Parathyroid adenoma (tissue), 2 donors: ENCODE measurements around the gene NRAP.

Experiments used
- H2AFZ ChIP-seq: fragments of 300-600 bp; sonication (generic); one replicate; pipeline ENCODE4 v1.7.0; 2017; ENCODE audit warnings: antibody characterized with exemption, mild to moderate bottlenecking
- H3K27ac ChIP-seq: fragments of 300-600 bp; sonication (generic); one replicate; pipeline ENCODE4 v1.7.0; 2017
- H3K27me3 ChIP-seq: fragments of 300-600 bp; sonication (generic); one replicate; pipeline ENCODE4 v1.7.0; 2017; ENCODE audit warnings: low read length; ENCODE audit not compliant: control insufficient read depth, insufficient read depth
- H3K36me3 ChIP-seq: fragments of 300-600 bp; sonication (generic); one replicate; pipeline ENCODE4 v1.7.0; 2017; ENCODE audit warnings: low read length; ENCODE audit not compliant: control insufficient read depth, insufficient read depth
- H3K4me1 ChIP-seq: fragments of 300-600 bp; sonication (generic); one replicate; pipeline ENCODE4 v1.7.0; 2017; ENCODE audit warnings: control low read depth
- H3K4me2 ChIP-seq: fragments of 300-600 bp; sonication (generic); one replicate; pipeline ENCODE4 v1.7.0; 2017; ENCODE audit warnings: low read length
- H3K4me3 ChIP-seq: fragments of 300-600 bp; sonication (generic); one replicate; pipeline ENCODE4 v1.7.0; 2017; ENCODE audit warnings: low read depth, low read length
- H3K79me2 ChIP-seq: fragments of 300-600 bp; sonication (generic); one replicate; pipeline ENCODE4 v1.7.0; 2017; ENCODE audit warnings: control low read depth
- H3K9ac ChIP-seq: fragments of 300-600 bp; sonication (generic); one replicate; pipeline ENCODE4 v1.7.0; 2017; ENCODE audit warnings: mild to moderate bottlenecking
- H3K9me3 ChIP-seq: fragments of 300-600 bp; sonication (generic); one replicate; pipeline ENCODE4 v1.7.0; 2017; ENCODE audit warnings: low read length; ENCODE audit not compliant: control insufficient read depth
- TF ChIP-seq, protein P1 (sequence below): fragments of 300-600 bp; sonication (generic); IDR thresholded peaks from one replicate; pipeline ENCODE4 v1.7.0; 2017; ENCODE audit warnings: antibody characterized with exemption, mild to moderate bottlenecking
- donor health status: primary hyperparathyroidism.

The NRAP gene

DNA sequence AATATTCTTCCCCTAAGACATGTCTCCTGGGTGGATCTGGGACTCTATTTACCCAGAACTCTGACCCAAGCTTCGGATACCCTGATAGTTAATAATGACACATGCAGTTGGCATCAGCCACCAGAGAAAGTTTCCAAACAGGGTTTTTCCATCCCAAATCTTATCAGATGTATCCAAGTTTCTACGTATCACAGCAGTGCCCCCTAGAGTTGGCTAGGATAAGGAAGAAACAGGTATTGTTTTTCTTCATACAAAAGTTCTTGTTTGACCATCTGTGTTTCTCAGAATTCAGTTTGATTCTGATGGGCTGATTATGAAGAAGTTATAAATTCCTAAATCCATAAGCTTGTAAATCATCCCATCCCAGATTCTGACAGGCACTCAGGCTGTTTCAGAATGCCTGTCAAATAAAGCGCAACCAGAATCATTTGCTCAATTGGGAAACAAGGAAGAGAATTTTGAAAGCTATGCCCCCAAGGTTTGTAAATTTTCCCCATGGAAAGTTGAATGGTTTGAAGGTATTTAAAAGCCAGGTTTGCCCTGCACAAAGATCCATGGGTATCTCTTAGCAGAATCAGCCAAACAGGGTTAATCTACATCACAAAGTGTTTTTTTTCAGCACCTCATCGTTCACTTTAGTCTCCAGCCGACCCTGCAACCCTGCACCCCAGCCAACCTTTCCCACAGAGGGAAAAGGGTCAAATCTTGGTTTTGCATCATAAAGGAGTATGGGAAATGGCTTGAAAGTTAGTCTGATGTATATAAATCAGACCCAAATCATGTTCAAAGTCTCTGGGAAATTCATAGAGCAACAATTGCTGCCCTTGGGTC, 47.4 kb downstream of the NRAP start:
- Histone ChIP-seq H3K9me3 (no peaks in the 10 kb centered on the region), H3K4me3 (no peak overlapping the region), H3K9ac (no peak overlapping the region), H3K27ac (no peak overlapping the region), H3K4me2 (no peak overlapping the region), H3K27me3 (no peaks in the 10 kb centered on the region), H3K79me2 (no peaks in the 10 kb centered on the region), H2AFZ (no peak overlapping the region), H3K4me1 (no peaks in the 10 kb centered on the region), H3K36me3 (no peaks in the 10 kb centered on the region)
- TF ChIP-seq, protein P1, sequence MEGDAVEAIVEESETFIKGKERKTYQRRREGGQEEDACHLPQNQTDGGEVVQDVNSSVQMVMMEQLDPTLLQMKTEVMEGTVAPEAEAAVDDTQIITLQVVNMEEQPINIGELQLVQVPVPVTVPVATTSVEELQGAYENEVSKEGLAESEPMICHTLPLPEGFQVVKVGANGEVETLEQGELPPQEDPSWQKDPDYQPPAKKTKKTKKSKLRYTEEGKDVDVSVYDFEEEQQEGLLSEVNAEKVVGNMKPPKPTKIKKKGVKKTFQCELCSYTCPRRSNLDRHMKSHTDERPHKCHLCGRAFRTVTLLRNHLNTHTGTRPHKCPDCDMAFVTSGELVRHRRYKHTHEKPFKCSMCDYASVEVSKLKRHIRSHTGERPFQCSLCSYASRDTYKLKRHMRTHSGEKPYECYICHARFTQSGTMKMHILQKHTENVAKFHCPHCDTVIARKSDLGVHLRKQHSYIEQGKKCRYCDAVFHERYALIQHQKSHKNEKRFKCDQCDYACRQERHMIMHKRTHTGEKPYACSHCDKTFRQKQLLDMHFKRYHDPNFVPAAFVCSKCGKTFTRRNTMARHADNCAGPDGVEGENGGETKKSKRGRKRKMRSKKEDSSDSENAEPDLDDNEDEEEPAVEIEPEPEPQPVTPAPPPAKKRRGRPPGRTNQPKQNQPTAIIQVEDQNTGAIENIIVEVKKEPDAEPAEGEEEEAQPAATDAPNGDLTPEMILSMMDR: peak; percentile 16

DNA sequence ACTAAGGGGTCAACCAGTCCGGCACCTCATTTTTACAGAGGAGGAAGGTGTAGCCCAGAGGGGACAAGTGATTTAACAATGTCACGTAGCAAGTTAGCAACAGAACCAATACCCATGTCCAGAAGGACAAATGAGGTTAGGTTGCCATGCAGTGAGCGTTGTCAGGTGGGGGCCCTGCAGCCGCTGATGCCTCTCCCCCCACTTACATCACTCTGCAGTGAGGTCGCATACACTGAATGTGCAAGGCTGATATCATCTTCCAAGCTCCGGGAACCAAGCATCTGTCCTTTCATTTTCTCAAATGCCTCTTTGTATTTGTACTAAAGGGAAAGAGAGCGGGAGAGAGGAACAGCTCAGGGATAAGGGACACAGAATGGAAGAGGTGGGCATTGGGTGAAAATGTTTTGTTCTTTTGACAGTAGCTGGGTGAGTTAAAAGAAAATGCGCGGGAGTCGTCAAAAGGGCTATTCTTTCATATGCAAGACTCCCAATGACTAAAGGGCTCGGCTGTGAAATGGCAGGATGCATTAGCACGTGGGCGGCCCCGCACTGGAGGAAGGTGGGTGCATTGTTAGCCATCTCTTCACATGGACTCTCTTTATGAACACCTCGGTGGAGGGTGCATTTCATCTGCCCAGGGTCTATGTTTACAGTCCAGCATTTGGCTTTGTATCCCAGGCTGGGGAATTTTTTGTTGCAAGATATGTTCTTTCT, 49.7 kb downstream of the NRAP start:
- Histone ChIP-seq H3K27ac (no peak overlapping the region), H3K36me3 (no peaks in the 10 kb centered on the region), H3K79me2 (no peaks in the 10 kb centered on the region), H3K9me3 (no peaks in the 10 kb centered on the region), H3K4me3 (no peak overlapping the region), H3K4me2 (no peak overlapping the region), H3K4me1 (no peaks in the 10 kb centered on the region), H3K27me3 (no peaks in the 10 kb centered on the region), H2AFZ (no peak overlapping the region), H3K9ac (no peak overlapping the region)
- TF ChIP-seq, protein P1: no peak

DNA sequence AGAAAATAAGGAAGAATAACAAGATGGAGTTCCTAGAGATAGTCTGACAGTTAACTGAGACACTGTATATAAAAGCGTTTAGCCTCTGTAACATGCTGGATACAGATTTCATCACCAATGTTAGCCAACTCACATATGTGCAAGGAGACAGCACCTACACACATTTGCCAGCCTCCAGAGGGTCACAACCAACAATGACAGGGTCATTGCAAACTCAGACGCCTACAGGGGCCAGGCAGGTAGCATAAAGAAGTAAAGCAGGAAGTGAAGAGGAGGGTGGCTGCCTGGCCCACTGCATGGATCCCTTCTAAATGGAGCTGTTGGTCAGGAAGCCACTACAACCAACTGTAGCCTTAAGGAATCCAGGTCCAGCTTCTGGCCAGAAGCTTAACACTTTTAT, 50.4 kb downstream of the NRAP start:
- no peaks in the 10 kb centered on the region for H3K79me2 ChIP-seq
- TF ChIP-seq, protein P1: no peak
- no peak overlapping the region for H3K4me2 ChIP-seq
- H3K4me3 ChIP-seq: no peak overlapping the region
- H3K4me1 ChIP-seq: no peaks in the 10 kb centered on the region
- H3K36me3 ChIP-seq: no peaks in the 10 kb centered on the region
- no peak overlapping the region for H3K27ac ChIP-seq
- no peaks in the 10 kb centered on the region for H3K9me3 ChIP-seq
- H3K27me3 ChIP-seq: no peaks in the 10 kb centered on the region
- H3K9ac ChIP-seq: no peak overlapping the region
- no peak overlapping the region for H2AFZ ChIP-seq

DNA sequence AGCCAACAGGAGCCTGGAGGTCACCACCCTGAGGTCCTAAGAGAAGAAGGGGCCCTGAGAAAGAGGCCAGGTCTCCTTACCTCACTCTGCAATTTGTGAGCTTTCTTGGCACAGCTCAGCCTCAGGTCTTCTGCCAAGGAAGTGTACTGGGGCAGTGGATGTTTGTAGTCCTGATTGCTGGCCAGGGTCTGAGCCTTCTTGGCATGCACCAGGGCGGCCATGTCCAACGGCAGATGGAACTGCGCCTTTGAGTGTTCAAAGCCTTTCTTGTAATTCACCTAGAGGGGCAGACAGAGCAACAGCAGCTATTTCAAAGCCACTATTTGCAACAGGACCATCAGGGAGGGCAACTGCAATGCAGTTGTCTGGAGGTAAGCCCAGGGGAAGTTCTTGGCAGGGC, 51.7 kb downstream of the NRAP start:
- Histone ChIP-seq H3K27ac (no peak overlapping the region), H3K36me3 (no peaks in the 10 kb centered on the region), H3K4me1 (no peaks in the 10 kb centered on the region), H3K4me3 (no peak overlapping the region), H2AFZ (no peak overlapping the region), H3K27me3 (no peaks in the 10 kb centered on the region), H3K4me2 (no peak overlapping the region), H3K9ac (no peak overlapping the region), H3K9me3 (no peaks in the 10 kb centered on the region), H3K79me2 (no peaks in the 10 kb centered on the region)
- TF ChIP-seq, protein P1: no peak
